ENCODE measurements around the gene GARIN3. TPM values are rescaled to one million over a fixed set of nuclear protein-coding genes. Genes with fewer than 3 reads are reported as not detected.

GARIN3 gene
- total RNA-seq, 1 experiment from 2014 or later: not detected

- CTCF ChIA-PET: no interaction called here
- ATAC-seq (no peak), DNase-seq (ENCODE audit: low read depth, low spot score) (no peak)
- Histone ChIP-seq H3K4me3 (ENCODE audit: low read depth in 2 of 2, low read length in 2 of 2) (no peak overlapping the region), H3K27ac (ENCODE audit: low read length) (no peak overlapping the region), H3K27me3 (ENCODE audit: control insufficient read depth, insufficient read depth, low read length) (no peaks in the 10 kb centered on the region), H3K9me3 (ENCODE audit: control insufficient read depth, insufficient read depth, low read depth, low read length) (no peaks in the 10 kb centered on the region), H3K36me3 (ENCODE audit: control insufficient read depth, insufficient read depth, low read length) (no peaks in the 10 kb centered on the region), H3K4me1 (ENCODE audit: control insufficient read depth, insufficient read depth, low read length) (no peaks in the 10 kb centered on the region)
- POLR2A ChIA-PET: no interaction called here
- TF ChIP-seq SIN3A (IDR thresholded peaks at IDR 0.05; ENCODE audit: borderline replicate concordance, insufficient read depth, low read depth, low read length): no peak
- TF ChIP-seq, protein P1, sequence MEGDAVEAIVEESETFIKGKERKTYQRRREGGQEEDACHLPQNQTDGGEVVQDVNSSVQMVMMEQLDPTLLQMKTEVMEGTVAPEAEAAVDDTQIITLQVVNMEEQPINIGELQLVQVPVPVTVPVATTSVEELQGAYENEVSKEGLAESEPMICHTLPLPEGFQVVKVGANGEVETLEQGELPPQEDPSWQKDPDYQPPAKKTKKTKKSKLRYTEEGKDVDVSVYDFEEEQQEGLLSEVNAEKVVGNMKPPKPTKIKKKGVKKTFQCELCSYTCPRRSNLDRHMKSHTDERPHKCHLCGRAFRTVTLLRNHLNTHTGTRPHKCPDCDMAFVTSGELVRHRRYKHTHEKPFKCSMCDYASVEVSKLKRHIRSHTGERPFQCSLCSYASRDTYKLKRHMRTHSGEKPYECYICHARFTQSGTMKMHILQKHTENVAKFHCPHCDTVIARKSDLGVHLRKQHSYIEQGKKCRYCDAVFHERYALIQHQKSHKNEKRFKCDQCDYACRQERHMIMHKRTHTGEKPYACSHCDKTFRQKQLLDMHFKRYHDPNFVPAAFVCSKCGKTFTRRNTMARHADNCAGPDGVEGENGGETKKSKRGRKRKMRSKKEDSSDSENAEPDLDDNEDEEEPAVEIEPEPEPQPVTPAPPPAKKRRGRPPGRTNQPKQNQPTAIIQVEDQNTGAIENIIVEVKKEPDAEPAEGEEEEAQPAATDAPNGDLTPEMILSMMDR (IDR thresholded peaks at IDR 0.05): no peak
- TF ChIP-seq TCF7L2 (IDR thresholded peaks at IDR 0.05; ENCODE audit: low read depth, low read length): no peak
- TF ChIP-seq POLR2AphosphoS5 (IDR thresholded peaks at IDR 0.05; ENCODE audit: low read depth, low read length): no peak
- TF ChIP-seq, protein P2, sequence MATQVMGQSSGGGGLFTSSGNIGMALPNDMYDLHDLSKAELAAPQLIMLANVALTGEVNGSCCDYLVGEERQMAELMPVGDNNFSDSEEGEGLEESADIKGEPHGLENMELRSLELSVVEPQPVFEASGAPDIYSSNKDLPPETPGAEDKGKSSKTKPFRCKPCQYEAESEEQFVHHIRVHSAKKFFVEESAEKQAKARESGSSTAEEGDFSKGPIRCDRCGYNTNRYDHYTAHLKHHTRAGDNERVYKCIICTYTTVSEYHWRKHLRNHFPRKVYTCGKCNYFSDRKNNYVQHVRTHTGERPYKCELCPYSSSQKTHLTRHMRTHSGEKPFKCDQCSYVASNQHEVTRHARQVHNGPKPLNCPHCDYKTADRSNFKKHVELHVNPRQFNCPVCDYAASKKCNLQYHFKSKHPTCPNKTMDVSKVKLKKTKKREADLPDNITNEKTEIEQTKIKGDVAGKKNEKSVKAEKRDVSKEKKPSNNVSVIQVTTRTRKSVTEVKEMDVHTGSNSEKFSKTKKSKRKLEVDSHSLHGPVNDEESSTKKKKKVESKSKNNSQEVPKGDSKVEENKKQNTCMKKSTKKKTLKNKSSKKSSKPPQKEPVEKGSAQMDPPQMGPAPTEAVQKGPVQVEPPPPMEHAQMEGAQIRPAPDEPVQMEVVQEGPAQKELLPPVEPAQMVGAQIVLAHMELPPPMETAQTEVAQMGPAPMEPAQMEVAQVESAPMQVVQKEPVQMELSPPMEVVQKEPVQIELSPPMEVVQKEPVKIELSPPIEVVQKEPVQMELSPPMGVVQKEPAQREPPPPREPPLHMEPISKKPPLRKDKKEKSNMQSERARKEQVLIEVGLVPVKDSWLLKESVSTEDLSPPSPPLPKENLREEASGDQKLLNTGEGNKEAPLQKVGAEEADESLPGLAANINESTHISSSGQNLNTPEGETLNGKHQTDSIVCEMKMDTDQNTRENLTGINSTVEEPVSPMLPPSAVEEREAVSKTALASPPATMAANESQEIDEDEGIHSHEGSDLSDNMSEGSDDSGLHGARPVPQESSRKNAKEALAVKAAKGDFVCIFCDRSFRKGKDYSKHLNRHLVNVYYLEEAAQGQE (IDR thresholded peaks at IDR 0.05; ENCODE audit: insufficient read depth in 1 of 2, low read depth in 2 of 2, low read length in 1 of 2): no peak
- BruUV-seq (replicated peaks): no TSS peak
- intact Hi-C loops (cut with micrococcal nuclease; ENCODE audit: unreplicated experiment) (no loop called here), in situ Hi-C loops (cut with HindIII; ENCODE audit: low pct_unique_long_range_greater_than_20kb, low sequenced_read_pairs) (no loop called here)
Measured at GRCh38 chr5:157165668-157166067, 396 bp downstream of the GARIN3 start.

DNA sequence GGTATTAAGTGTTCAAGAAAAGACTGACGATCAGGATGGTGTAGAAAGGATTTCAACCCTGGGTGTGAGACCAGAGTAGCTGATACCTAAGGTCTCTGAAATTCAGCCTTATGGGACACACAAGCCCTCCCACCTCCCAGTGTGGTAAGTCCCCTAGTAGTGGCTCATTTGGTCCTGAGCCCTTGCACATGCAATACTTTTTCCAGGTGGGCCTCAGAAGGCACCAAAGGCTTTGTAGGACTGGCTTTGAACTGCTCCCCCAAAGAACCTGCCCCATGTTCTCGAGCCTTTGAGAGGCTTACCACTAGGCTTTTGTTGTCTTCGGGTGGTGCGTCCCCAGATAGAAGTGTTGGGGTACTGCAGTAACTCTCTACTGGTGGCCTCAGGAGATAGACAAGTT, 803 bp downstream of the GARIN3 start:
- Histone ChIP-seq H3K4me3 (ENCODE audit: low read depth in 2 of 2, low read length in 2 of 2) (no peak overlapping the region), H3K4me1 (ENCODE audit: control insufficient read depth, insufficient read depth, low read length) (no peaks in the 10 kb centered on the region), H3K36me3 (ENCODE audit: control insufficient read depth, insufficient read depth, low read length) (no peaks in the 10 kb centered on the region), H3K9me3 (ENCODE audit: control insufficient read depth, insufficient read depth, low read depth, low read length) (no peaks in the 10 kb centered on the region), H3K27ac (ENCODE audit: low read length) (no peak overlapping the region), H3K27me3 (ENCODE audit: control insufficient read depth, insufficient read depth, low read length) (no peaks in the 10 kb centered on the region)
- ChIA-PET CTCF (no interaction called here), POLR2A (no interaction called here)
- ATAC-seq (no peak), DNase-seq (ENCODE audit: low read depth, low spot score) (no peak)
- intact Hi-C loops (cut with micrococcal nuclease; ENCODE audit: unreplicated experiment) (no loop called here), in situ Hi-C loops (cut with HindIII; ENCODE audit: low pct_unique_long_range_greater_than_20kb, low sequenced_read_pairs) (no loop called here)
- no TSS peak for BruUV-seq (replicated peaks)
- TF ChIP-seq POLR2AphosphoS5 (IDR thresholded peaks at IDR 0.05; ENCODE audit: low read depth, low read length) (no peak), TCF7L2 (IDR thresholded peaks at IDR 0.05; ENCODE audit: low read depth, low read length) (no peak), SIN3A (IDR thresholded peaks at IDR 0.05; ENCODE audit: borderline replicate concordance, insufficient read depth, low read depth, low read length) (no peak)
- TF ChIP-seq, protein P1 (IDR thresholded peaks at IDR 0.05): no peak
- TF ChIP-seq, protein P2 (IDR thresholded peaks at IDR 0.05; ENCODE audit: insufficient read depth in 1 of 2, low read depth in 2 of 2, low read length in 1 of 2): no peak
